K562 (cell line): ENCODE data around the gene TMA16. TPM values are rescaled to one million over a fixed set of nuclear protein-coding genes. Genes with fewer than 3 reads are reported as not detected.

Experiments
- ATAC-seq: fragments of 200-7000 bp; cut with Tn5 transposase; 3 replicates; pipeline ENCODE4 v1.9.1; 2020; ENCODE audit warnings: moderate library complexity
- BruUV-seq: library from RNA; stranded (reverse); fragments of 400-500 nt; replicated peaks from 2 replicates; lab custom pipeline; 2021; lab: Mats Ljungman, UMichigan
- CTCF ChIA-PET: fragments of 300-600 bp; formaldehyde crosslinking; extraction: SDS; loops from one replicate; lab custom pipeline; 2021; ENCODE audit warnings: low intra/inter-chr PET ratio; lab: Yijun Ruan, JAX
- POLR2A ChIA-PET: fragments of 300-600, 350-650 bp; sonication (Branson Sonifier 250); formaldehyde crosslinking; extraction: SDS; loops from one replicate; lab custom pipeline; 2021; ENCODE audit warnings: antibody characterized with exemption, inconsistent platforms; lab: Yijun Ruan, JAX
- DNase-seq, 4 experiments: peaks; one replicate each; pipeline versions ENCODE4 v3.0.0 to v3.0.0-alpha.2; 2011 to 2018; ENCODE audit warnings: low spot score in 3 of 4, mixed read lengths in 3 of 4; ENCODE audit errors: extremely low read depth in 1 of 4
- FAIRE-seq: peaks from 2 replicates; lab custom pipeline; 2011; peaks lifted over from hg19 to GRCh38; lab: Jason Lieb, UNC
- H2AFZ ChIP-seq: 2 replicates; pipeline ENCODE4 v1.6.0; 2011; ENCODE audit warnings: low read depth, low read length, control low read depth, inconsistent platforms
- H3K27ac ChIP-seq: fragments of 200-600 bp; 3 replicates; pipeline ENCODE4 v1.8.0; 2011; ENCODE audit warnings: low read depth, mild to moderate bottlenecking, control low read depth, inconsistent platforms, low read length, moderate library complexity, mixed read lengths; ENCODE audit errors: extremely low read depth
- H3K27me3 ChIP-seq, 2 experiments: fragments of 300-600 bp in 1 of 2; 2 replicates in 1 of 2; 3 replicates in 1 of 2; pipeline versions ENCODE4 v1.6.0 to v1.8.0; 2011; ENCODE audit warnings: inconsistent platforms in 2 of 2, low read length in 2 of 2, mild to moderate bottlenecking in 1 of 2, mixed read lengths in 1 of 2, moderate library complexity in 1 of 2; ENCODE audit not compliant: control insufficient read depth in 2 of 2, insufficient read depth in 2 of 2
- H3K36me3 ChIP-seq: fragments of 300-600 bp; 3 replicates; pipeline ENCODE4 v1.8.0; 2011; ENCODE audit warnings: mild to moderate bottlenecking, low read length, inconsistent platforms; ENCODE audit not compliant: control insufficient read depth, insufficient read depth
- H3K4me1 ChIP-seq, 2 experiments: fragments of 200-600 bp in 1 of 2; replicated peaks in 1 of 2; 2 replicates in 1 of 2; 3 replicates in 1 of 2; pipeline versions ENCODE4 v1.5.1 to v1.8.0; 2011; ENCODE audit warnings: inconsistent platforms in 2 of 2, low read length in 2 of 2, mild to moderate bottlenecking in 1 of 2, mixed read lengths in 1 of 2, moderate library complexity in 1 of 2; ENCODE audit not compliant: control insufficient read depth in 2 of 2, insufficient read depth in 2 of 2
- H3K4me2 ChIP-seq: 2 replicates; pipeline ENCODE4 v1.6.1; 2011; ENCODE audit warnings: low read length, control low read depth, inconsistent platforms, mixed read lengths; ENCODE audit not compliant: insufficient read depth
- H3K4me3 ChIP-seq: fragments of 200-600 bp; sonication (generic), shearing (Covaris generic); 2 replicates; pipeline ENCODE4 v1.5.1; 2016; ENCODE audit warnings: control low read depth, inconsistent platforms
- H3K79me2 ChIP-seq: fragments of 200-600 bp; 3 replicates; pipeline ENCODE4 v1.8.0; 2011; ENCODE audit warnings: low read length, inconsistent platforms; ENCODE audit not compliant: control insufficient read depth, insufficient read depth
- H3K9ac ChIP-seq, 2 experiments: 2 replicates each; pipeline versions ENCODE4 v1.6.0 to v1.6.1; 2011; ENCODE audit warnings: low read depth in 2 of 2, low read length in 2 of 2, control low read depth in 1 of 2, inconsistent platforms in 1 of 2, mild to moderate bottlenecking in 1 of 2, mixed read lengths in 1 of 2; ENCODE audit not compliant: insufficient read depth in 1 of 2
- H3K9me1 ChIP-seq: one replicate; pipeline ENCODE4 v1.6.0; 2011; ENCODE audit warnings: inconsistent platforms, mild to moderate bottlenecking, low read length, moderate library complexity; ENCODE audit not compliant: control insufficient read depth, insufficient read depth
- H3K9me3 ChIP-seq: replicated peaks from 2 replicates; pipeline ENCODE4 v1.5.1; 2011; ENCODE audit warnings: low read depth, low read length, inconsistent platforms; ENCODE audit not compliant: control insufficient read depth, insufficient read depth
- H4K20me1 ChIP-seq: replicated peaks from 2 replicates; pipeline ENCODE4 v1.6.1; 2011; ENCODE audit warnings: low read length, inconsistent platforms, mixed read lengths; ENCODE audit not compliant: control insufficient read depth, insufficient read depth
- CHAMP1 ChIP-seq: fragments of 450-650 bp; IDR thresholded peaks from 2 replicates; pipeline ENCODE4 v1.6.1; 2016; ENCODE audit warnings: mild to moderate bottlenecking
- CREBBP ChIP-seq: IDR thresholded peaks from one replicate; pipeline ENCODE4 v1.6.1; 2012; ENCODE audit warnings: low read depth, mild to moderate bottlenecking, control low read depth, inconsistent platforms, low read length
- E2F1 ChIP-seq: sonication (generic); formaldehyde crosslinking; IDR thresholded peaks from 2 replicates; pipeline ENCODE4 v1.8.1; 2023; ENCODE audit warnings: mild to moderate bottlenecking, missing genetic modification reagents, moderate library complexity
- E2F8 ChIP-seq: fragments of 450-650 bp; IDR thresholded peaks from 2 replicates; pipeline ENCODE4 v1.7.1; 2018; ENCODE audit warnings: mild to moderate bottlenecking, low read depth; ENCODE audit not compliant: partially characterized antibody
- NCOR1 ChIP-seq: fragments of 450-650 bp; IDR thresholded peaks from 2 replicates; pipeline ENCODE4 v1.6.1; 2016; ENCODE audit warnings: mild to moderate bottlenecking, moderate library complexity
- ZBTB49 ChIP-seq: sonication (generic); formaldehyde crosslinking; IDR thresholded peaks from 2 replicates; pipeline ENCODE4 v1.8.0; 2022; ENCODE audit warnings: missing genetic modification reagents, mild to moderate bottlenecking, borderline replicate concordance
- WGBS: fragments of 100-300 bp; shearing (Covaris generic); methylation state at CpG from one replicate; pipeline ENCODE4 v1.1.6; 2016; ENCODE audit warnings: low coverage, mixed read lengths; ENCODE audit not compliant: insufficient coverage; ENCODE audit errors: missing lambda C conversion rate; 5-methylcytosine and 5-hydroxymethylcytosine counted together
- in situ Hi-C: fragments of 300-500 bp; cut with MboI; formaldehyde crosslinking; loops from 4 replicates; pipeline ENCODE4 v1.15.0; 2018; ENCODE audit warnings: inconsistent platforms, mixed read lengths
- intact Hi-C: fragments of 100-400 bp; cut with micrococcal nuclease; formaldehyde crosslinking; loops from 2 replicates; pipeline ENCODE4 v1.14.2; 2022
- polyA plus RNA-seq, 8 experiments: library from polyadenylated mRNA; depleted of rRNA in 4 of 8; stranded (reverse) in 5 of 8; unstranded in 3 of 8; fragments of >200 nt; fragmentation: Nextera tagmentation in 2 of 8; fragmentation: Illumina TruSeq in 1 of 8; extraction: Ambion mirVana in 2 of 8; extraction: Trizol in 1 of 8; gene quantifications; 2 replicates each; pipeline versions ENCODE4 v1.2.1 to v1.2.3, GENCODE V29; 2011 to 2014; ENCODE audit warnings: inconsistent platforms in 1 of 8, missing spikeins in 1 of 8
- total RNA-seq, 7 experiments: library from RNA; depleted of rRNA in 6 of 7; stranded (reverse); fragments of >200 nt in 6 of 7; fragmentation: Illumina TruSeq in 2 of 7; extraction: Trizol in 2 of 7; gene quantifications; 2 replicates each; pipeline versions ENCODE4 v1.2.1 to v1.2.3, GENCODE V29; 2011 to 2021; ENCODE audit warnings: low replicate concordance in 1 of 7

The TMA16 gene
- total and polyA plus RNA-seq, 9 of the 15 experiments (the other 6 are each of a cell fraction or from before 2014, with no cell fraction given) = 27.7 to 74.8 (median 66.6) TPM

GRCh38 chr4:163470391-163470790 lies 24.1 kb upstream of the TMA16 start:
- no peak for TF ChIP-seq CHAMP1
- TF ChIP-seq E2F8 = no peak
- TF ChIP-seq E2F1 = no peak
- TF ChIP-seq ZBTB49 (CRISPR knock-in tag) = no peak
- TF ChIP-seq CREBBP = no peak
- TF ChIP-seq NCOR1 = no peak
- H3K4me1 ChIP-seq = peaks cover 0 to 6% of the 10 kb centered on the region in 2 experiments; a peak in 2 of 5 replicates
- DNase-seq (no peak), ATAC-seq (no peak), FAIRE-seq (no peak)
- 0% methylated on average over 3 of the region's 3 CpGs for WGBS
- intact Hi-C loops (no loop called here), in situ Hi-C loops (no loop called here)
- no peak overlapping the region for H2AFZ ChIP-seq
- no peaks in the 10 kb centered on the region; the same call in 1 of the 2 replicates for H3K9me3 ChIP-seq
- peaks cover 0 to 16% of the 10 kb centered on the region in 2 experiments; a peak in 3 of 5 replicates for H3K27me3 ChIP-seq
- H3K9me1 ChIP-seq = no peaks in the 10 kb centered on the region
- H4K20me1 ChIP-seq = no peaks in the 10 kb centered on the region
- POLR2A ChIA-PET = no interaction called here
- H3K9ac ChIP-seq = no peak overlapping the region
- H3K79me2 ChIP-seq = no peaks in the 10 kb centered on the region
- H3K4me2 ChIP-seq = no peak overlapping the region
- CTCF ChIA-PET = no interaction called here
- H3K27ac ChIP-seq = no peak overlapping the region
- no peaks in the 10 kb centered on the region for H3K36me3 ChIP-seq
- no TSS peak for BruUV-seq
- H3K4me3 ChIP-seq = no peak overlapping the region
